IMR-90 (cell line): ENCODE measurements around the gene PRKAB1. TPM values are rescaled to one million over a fixed set of nuclear protein-coding genes. Genes with fewer than 3 reads are reported as not detected.

Source experiments
- ATAC-seq: fragments of 200-7000 bp; cut with Tn5 transposase; 2 replicates; pipeline ENCODE4 v1.9.1; 2020; ENCODE audit warnings: low read depth, mild to moderate bottlenecking, moderate library complexity
- BruUV-seq: library from RNA; stranded (reverse); fragments of 400-500 nt; replicated peaks from 2 replicates; lab custom pipeline; 2021; lab: Mats Ljungman, UMichigan
- CTCF ChIA-PET: fragments of 300-600 bp; formaldehyde crosslinking; extraction: SDS; loops from one replicate; lab custom pipeline; 2021; ENCODE audit warnings: antibody characterized with exemption; lab: Yijun Ruan, JAX
- POLR2A ChIA-PET: fragments of 300-600 bp; sonication (Branson Sonifier 250); formaldehyde crosslinking; loops from one replicate; lab custom pipeline; 2022; ENCODE audit warnings: antibody characterized with exemption; ENCODE audit not compliant: unreplicated experiment; lab: Charles Lee
- DNase-seq: peaks from one replicate; pipeline ENCODE4 v3.0.0; 2013
- H2AFZ ChIP-seq: replicated peaks from 2 replicates; pipeline ENCODE3; 2013; ENCODE audit warnings: low read length, mild to moderate bottlenecking; ENCODE audit not compliant: poor library complexity
- H2AK5ac ChIP-seq: 2 replicates; pipeline ENCODE4 v1.6.1; 2013; ENCODE audit warnings: low read depth, low read length, inconsistent platforms
- H2AK9ac ChIP-seq: replicated peaks from 2 replicates; pipeline ENCODE3; 2013; ENCODE audit warnings: mild to moderate bottlenecking, low read depth, low read length, moderate library complexity; ENCODE audit not compliant: poor library complexity
- H2BK120ac ChIP-seq: 2 replicates; pipeline ENCODE4 v1.6.1; 2013; ENCODE audit warnings: low read depth, low read length, inconsistent platforms
- H2BK15ac ChIP-seq: 3 replicates; pipeline ENCODE4 v1.6.1; 2013; ENCODE audit warnings: low read depth, low read length, inconsistent platforms
- H2BK20ac ChIP-seq: 2 replicates; pipeline ENCODE4 v1.6.1; 2013; ENCODE audit warnings: low read depth, mild to moderate bottlenecking, inconsistent platforms, low read length, moderate library complexity
- H2BK5ac ChIP-seq: 2 replicates; pipeline ENCODE4 v1.6.1; 2013; ENCODE audit warnings: mild to moderate bottlenecking, low read depth, low read length, inconsistent platforms; ENCODE audit not compliant: poor library complexity, severe bottlenecking
- H3K14ac ChIP-seq: replicated peaks from 2 replicates; pipeline ENCODE4 v1.6.1; 2013; ENCODE audit warnings: low read depth, low read length, inconsistent platforms
- H3K18ac ChIP-seq: 2 replicates; pipeline ENCODE4 v1.6.1; 2013; ENCODE audit warnings: low read depth, low read length, control low read depth
- H3K23ac ChIP-seq: 2 replicates; pipeline ENCODE4 v1.6.1; 2013; ENCODE audit warnings: low read depth, low read length, inconsistent platforms
- H3K27ac ChIP-seq: 2 replicates; pipeline ENCODE4 v1.5.1; 2013; ENCODE audit warnings: mild to moderate bottlenecking, control low read depth, low read length; ENCODE audit not compliant: insufficient read depth
- H3K27me3 ChIP-seq: 2 replicates; pipeline ENCODE4 v1.6.1; 2013; ENCODE audit warnings: low read length; ENCODE audit not compliant: control insufficient read depth, insufficient read depth
- H3K36me3 ChIP-seq: 2 replicates; pipeline ENCODE4 v1.6.1; 2013; ENCODE audit warnings: low read length, mixed read lengths; ENCODE audit not compliant: control insufficient read depth, insufficient read depth
- H3K4ac ChIP-seq: 2 replicates; pipeline ENCODE4 v1.6.1; 2013; ENCODE audit warnings: low read depth, low read length, inconsistent platforms
- H3K4me1 ChIP-seq: 2 replicates; pipeline ENCODE4 v1.6.1; 2013; ENCODE audit warnings: low read length, mixed read lengths; ENCODE audit not compliant: control insufficient read depth, insufficient read depth
- H3K4me2 ChIP-seq: 2 replicates; pipeline ENCODE4 v1.6.1; 2013; ENCODE audit warnings: low read depth, mild to moderate bottlenecking, control low read depth, low read length, moderate library complexity
- H3K4me3 ChIP-seq: 2 replicates; pipeline ENCODE4 v1.5.1; 2013; ENCODE audit warnings: low read depth, mild to moderate bottlenecking, control low read depth, low read length, moderate library complexity; ENCODE audit not compliant: insufficient read depth
- H3K56ac ChIP-seq: 2 replicates; pipeline ENCODE4 v1.6.1; 2013; ENCODE audit warnings: low read length, inconsistent platforms; ENCODE audit not compliant: insufficient read depth; ENCODE audit errors: extremely low read depth
- H3K79me1 ChIP-seq, 2 experiments: 2 replicates each; pipeline ENCODE4 v1.6.1; 2013; ENCODE audit warnings: low read length in 2 of 2, inconsistent platforms in 1 of 2, low read depth in 1 of 2
- H3K9ac ChIP-seq: 2 replicates; pipeline ENCODE4 v1.6.1; 2013; ENCODE audit warnings: low read depth, low read length, control low read depth
- H3K9me1 ChIP-seq: 2 replicates; pipeline ENCODE4 v1.6.1; 2013; ENCODE audit warnings: low read length, inconsistent platforms; ENCODE audit not compliant: insufficient read depth
- H3K9me3 ChIP-seq: 2 replicates; pipeline ENCODE4 v1.6.1; 2013; ENCODE audit warnings: low read length; ENCODE audit not compliant: control insufficient read depth, insufficient read depth
- H4K20me1 ChIP-seq: 2 replicates; pipeline ENCODE4 v1.6.1; 2013; ENCODE audit warnings: low read length, inconsistent platforms; ENCODE audit not compliant: insufficient read depth
- H4K5ac ChIP-seq: 2 replicates; pipeline ENCODE4 v1.6.1; 2013; ENCODE audit warnings: mild to moderate bottlenecking, low read depth, low read length, control low read depth
- H4K8ac ChIP-seq, 2 experiments: 2 replicates each; pipeline ENCODE4 v1.6.1; 2013; ENCODE audit warnings: low read depth in 2 of 2, low read length in 2 of 2, control low read depth in 1 of 2, inconsistent platforms in 1 of 2
- H4K91ac ChIP-seq: 2 replicates; pipeline ENCODE4 v1.6.1; 2013; ENCODE audit warnings: low read depth, low read length, inconsistent platforms; ENCODE audit not compliant: insufficient read depth
- BHLHE40 ChIP-seq: fragments of 150-350 bp; IDR thresholded peaks from 2 replicates; pipeline ENCODE4 v1.6.1; 2016; ENCODE audit warnings: mild to moderate bottlenecking, low read depth, low read length
- CEBPB ChIP-seq: IDR thresholded peaks from 2 replicates; pipeline ENCODE4 v1.6.1; 2012; ENCODE audit warnings: low read depth, low read length, improper control_type of control experiment
- CHD1 ChIP-seq: IDR thresholded peaks from 2 replicates; pipeline ENCODE4 v1.6.1; 2012; ENCODE audit warnings: low read depth, low read length, improper control_type of control experiment
- FOS ChIP-seq: fragments of 150-350 bp; IDR thresholded peaks from 2 replicates; pipeline ENCODE4 v1.6.1; 2016; ENCODE audit warnings: low read depth, low read length
- MAFK ChIP-seq: IDR thresholded peaks from 2 replicates; pipeline ENCODE4 v1.6.1; 2012; ENCODE audit warnings: low read depth, low read length, improper control_type of control experiment
- MAZ ChIP-seq: IDR thresholded peaks from 2 replicates; pipeline ENCODE4 v1.6.1; 2012; ENCODE audit warnings: low read depth, mild to moderate bottlenecking, low read length, improper control_type of control experiment, moderate library complexity, borderline replicate concordance
- MXI1 ChIP-seq: IDR thresholded peaks from 2 replicates; pipeline ENCODE4 v1.6.1; 2012; ENCODE audit warnings: low read depth, mild to moderate bottlenecking, low read length, moderate library complexity, borderline replicate concordance
- NFE2L2 ChIP-seq: fragments of 150-350 bp; IDR thresholded peaks from 2 replicates; pipeline ENCODE4 v1.6.1; 2016; ENCODE audit warnings: low read depth, mild to moderate bottlenecking, low read length
- POLR2A ChIP-seq: IDR thresholded peaks from 2 replicates; pipeline ENCODE4 v1.6.1; 2012; ENCODE audit warnings: mild to moderate bottlenecking, low read depth, low read length
- RAD21 ChIP-seq: IDR thresholded peaks from 2 replicates; pipeline ENCODE4 v1.6.1; 2012; ENCODE audit warnings: low read length, improper control_type of control experiment
- RCOR1 ChIP-seq: IDR thresholded peaks from 2 replicates; pipeline ENCODE4 v1.6.1; 2012; ENCODE audit warnings: mild to moderate bottlenecking, low read length, improper control_type of control experiment; ENCODE audit not compliant: insufficient replicate concordance
- RFX5 ChIP-seq: IDR thresholded peaks from 2 replicates; pipeline ENCODE4 v1.8.0; 2012; ENCODE audit warnings: low read depth, mild to moderate bottlenecking, low read length, moderate library complexity
- SMC3 ChIP-seq: fragments of 150-350 bp; IDR thresholded peaks from 2 replicates; pipeline ENCODE4 v1.6.1; 2016; ENCODE audit warnings: low read depth, mild to moderate bottlenecking, antibody characterized with exemption, low read length, moderate library complexity
- WGBS, 2 experiments: methylation state at CpG; one replicate each; pipeline versions ENCODE4 v1.1.5 to v1.1.7; 2013; ENCODE audit warnings: missing lambda C conversion rate in 2 of 2; ENCODE audit not compliant: insufficient read length in 1 of 2; ENCODE audit errors: extremely low coverage in 2 of 2; 5-methylcytosine and 5-hydroxymethylcytosine counted together
- dilution Hi-C: fragments of 300-500 bp; cut with HindIII; formaldehyde crosslinking; loops from one replicate; pipeline ENCODE4 v1.14.3; 2018; ENCODE audit warnings: low sequenced_read_pairs; ENCODE audit not compliant: unreplicated experiment
- in situ Hi-C: fragments of 300-500 bp; cut with MboI; formaldehyde crosslinking; loops from 3 replicates; pipeline ENCODE4 v1.14.3; 2019; ENCODE audit warnings: low sequenced_read_pairs, inconsistent platforms, mixed read lengths
- intact Hi-C: fragments of 100-400 bp; cut with micrococcal nuclease; formaldehyde crosslinking; loops from 2 replicates; pipeline ENCODE4 v1.10.0; 2022
- polyA plus RNA-seq, 3 experiments: library from polyadenylated mRNA; depleted of rRNA; stranded (reverse); fragments of >200 nt; gene quantifications; 2 replicates each; pipeline ENCODE4 v1.2.3, GENCODE V29; 2012; ENCODE audit warnings: low replicate concordance in 1 of 3
- total RNA-seq: library from RNA; depleted of rRNA; stranded (reverse); fragments of >200 nt; gene quantifications from 2 replicates; pipeline ENCODE4 v1.2.3, GENCODE V29; 2012
- TF ChIP-seq, protein P1 (sequence below): fragments of 150-350 bp; IDR thresholded peaks from 2 replicates; pipeline ENCODE4 v1.6.1; 2017; ENCODE audit warnings: mild to moderate bottlenecking, antibody characterized with exemption, low read length, low read depth
- TF ChIP-seq, protein P2 (sequence below): conservative IDR thresholded peaks from 2 replicates; pipeline ENCODE4 v1.5.1; 2012; ENCODE audit warnings: mild to moderate bottlenecking, low read depth, low read length, improper control_type of control experiment
- TF ChIP-seq, protein P3 (sequence below): fragments of 150-350 bp; IDR thresholded peaks from 2 replicates; pipeline ENCODE4 v1.6.1; 2016; ENCODE audit warnings: low read depth, mild to moderate bottlenecking, low read length, moderate library complexity, borderline replicate concordance

Gene PRKAB1
- total and polyA plus RNA-seq, 2 of the 4 experiments (the other 2 are of a cell fraction), result 9.7 to 19.3 TPM

DNA sequence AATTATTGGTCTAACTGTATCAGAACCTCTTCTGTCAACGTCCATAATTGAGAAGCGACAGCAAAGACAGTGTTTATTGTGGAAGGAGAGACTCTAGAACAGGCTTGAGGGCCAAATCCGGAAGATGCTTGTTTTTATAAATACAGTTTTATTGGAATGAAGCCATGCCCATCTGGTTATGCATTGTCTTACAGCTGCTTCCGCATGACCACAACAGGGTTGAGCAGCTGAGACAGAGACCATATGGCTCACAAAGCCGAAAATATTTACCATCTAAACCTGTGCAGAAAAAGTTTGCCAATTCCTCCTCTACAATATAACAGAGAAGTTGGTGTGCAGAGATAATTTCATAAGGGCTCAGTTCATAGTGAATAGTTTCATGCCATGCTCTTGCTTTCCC lies 24.5 kb downstream of the PRKAB1 start:
- Histone ChIP-seq H2BK120ac (no peak overlapping the region), H2AFZ (no peak overlapping the region), H3K36me3 (0 out of 2 replicates have a peak, but pooled peaks cover 3% of the 10 kb centered on the region), H3K14ac (no peak overlapping the region), H3K27me3 (no peaks in the 10 kb centered on the region), H2AK5ac (no peak overlapping the region), H4K5ac (no peak overlapping the region), H2BK20ac (no peak overlapping the region), H3K9me3 (no peaks in the 10 kb centered on the region), H2BK5ac (peak overlapping the region; percentile 7), H3K4me1 (peaks cover 10% of the 10 kb centered on the region), H3K9ac (no peak overlapping the region), H4K91ac (no peak overlapping the region), H3K56ac (no peak overlapping the region), H4K20me1 (no peaks in the 10 kb centered on the region), H3K4me2 (peak overlapping the region; percentile 41), H4K8ac (no peak overlapping the region), H3K4me3 (no peak overlapping the region), H3K4ac (no peak overlapping the region), H2AK9ac (no peak overlapping the region), H3K18ac (no peak overlapping the region), H3K27ac (peak overlapping the region; percentile 48; the same call in 1 of the 2 replicates), H3K79me1 (peaks cover 0 to 13% of the 10 kb centered on the region in 2 experiments; a peak in 1 of 4 replicates), H3K23ac (0 out of 2 replicates have a peak overlapping the region, but pooled peaks have one; percentile 0), H2BK15ac (no peak overlapping the region), H3K9me1 (peaks cover 9% of the 10 kb centered on the region; the same call in 1 of the 2 replicates)
- TF ChIP-seq FOS (no peak), SMC3 (no peak), RCOR1 (no peak), CHD1 (no peak), MAFK (no peak), BHLHE40 (no peak), RAD21 (no peak), CEBPB (no peak), NFE2L2 (no peak), POLR2A (no peak), RFX5 (no peak), MAZ (no peak), MXI1 (no peak)
- TF ChIP-seq, protein P1, sequence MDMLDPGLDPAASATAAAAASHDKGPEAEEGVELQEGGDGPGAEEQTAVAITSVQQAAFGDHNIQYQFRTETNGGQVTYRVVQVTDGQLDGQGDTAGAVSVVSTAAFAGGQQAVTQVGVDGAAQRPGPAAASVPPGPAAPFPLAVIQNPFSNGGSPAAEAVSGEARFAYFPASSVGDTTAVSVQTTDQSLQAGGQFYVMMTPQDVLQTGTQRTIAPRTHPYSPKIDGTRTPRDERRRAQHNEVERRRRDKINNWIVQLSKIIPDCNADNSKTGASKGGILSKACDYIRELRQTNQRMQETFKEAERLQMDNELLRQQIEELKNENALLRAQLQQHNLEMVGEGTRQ, result no peak
- TF ChIP-seq, protein P2, sequence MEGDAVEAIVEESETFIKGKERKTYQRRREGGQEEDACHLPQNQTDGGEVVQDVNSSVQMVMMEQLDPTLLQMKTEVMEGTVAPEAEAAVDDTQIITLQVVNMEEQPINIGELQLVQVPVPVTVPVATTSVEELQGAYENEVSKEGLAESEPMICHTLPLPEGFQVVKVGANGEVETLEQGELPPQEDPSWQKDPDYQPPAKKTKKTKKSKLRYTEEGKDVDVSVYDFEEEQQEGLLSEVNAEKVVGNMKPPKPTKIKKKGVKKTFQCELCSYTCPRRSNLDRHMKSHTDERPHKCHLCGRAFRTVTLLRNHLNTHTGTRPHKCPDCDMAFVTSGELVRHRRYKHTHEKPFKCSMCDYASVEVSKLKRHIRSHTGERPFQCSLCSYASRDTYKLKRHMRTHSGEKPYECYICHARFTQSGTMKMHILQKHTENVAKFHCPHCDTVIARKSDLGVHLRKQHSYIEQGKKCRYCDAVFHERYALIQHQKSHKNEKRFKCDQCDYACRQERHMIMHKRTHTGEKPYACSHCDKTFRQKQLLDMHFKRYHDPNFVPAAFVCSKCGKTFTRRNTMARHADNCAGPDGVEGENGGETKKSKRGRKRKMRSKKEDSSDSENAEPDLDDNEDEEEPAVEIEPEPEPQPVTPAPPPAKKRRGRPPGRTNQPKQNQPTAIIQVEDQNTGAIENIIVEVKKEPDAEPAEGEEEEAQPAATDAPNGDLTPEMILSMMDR, result no peak
- TF ChIP-seq, protein P3, sequence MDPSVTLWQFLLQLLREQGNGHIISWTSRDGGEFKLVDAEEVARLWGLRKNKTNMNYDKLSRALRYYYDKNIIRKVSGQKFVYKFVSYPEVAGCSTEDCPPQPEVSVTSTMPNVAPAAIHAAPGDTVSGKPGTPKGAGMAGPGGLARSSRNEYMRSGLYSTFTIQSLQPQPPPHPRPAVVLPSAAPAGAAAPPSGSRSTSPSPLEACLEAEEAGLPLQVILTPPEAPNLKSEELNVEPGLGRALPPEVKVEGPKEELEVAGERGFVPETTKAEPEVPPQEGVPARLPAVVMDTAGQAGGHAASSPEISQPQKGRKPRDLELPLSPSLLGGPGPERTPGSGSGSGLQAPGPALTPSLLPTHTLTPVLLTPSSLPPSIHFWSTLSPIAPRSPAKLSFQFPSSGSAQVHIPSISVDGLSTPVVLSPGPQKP, result no peak
- dilution Hi-C loops (no loop called here), intact Hi-C loops (loop anchor here (2.0 kb wide), 2 partner anchors 88 to 210 kb away; no protein-coding TSS in a partner anchor), in situ Hi-C loops (no loop called here)
- DNase-seq, result peak; percentile 16
- ATAC-seq, result peak; percentile 18
- WGBS, 2 experiments, result no CpG with 5 or more reads among the region's 5 CpGs
- POLR2A ChIA-PET, result no interaction called here
- CTCF ChIA-PET, result no interaction called here
- BruUV-seq, result no TSS peak
